GM10847 (cell line): Measurements from ENCODE around the gene SKIL.

Experiments
- POLR2A ChIP-seq: IDR thresholded peaks from 2 replicates; pipeline ENCODE4 v1.6.1; 2011; ENCODE audit not compliant: insufficient read length; ENCODE audit errors: extremely low read depth

The SKIL gene

GRCh38 chr3:170346481-170347392 is 10.8 kb upstream of the SKIL start:
- TF ChIP-seq POLR2A, result no peak

GRCh38 chr3:170350515-170351413 is 6.8 kb upstream of the SKIL start:
- TF ChIP-seq POLR2A, result no peak

- no peak for TF ChIP-seq POLR2A
Observed at GRCh38 chr3:170352936-170353335, 4.6 kb upstream of the SKIL start.

GRCh38 chr3:170353485-170353884 is 4.0 kb upstream of the SKIL start:
- TF ChIP-seq POLR2A, result no peak

- no peak for TF ChIP-seq POLR2A
Observed at GRCh38 chr3:170354760-170355159, 2.8 kb upstream of the SKIL start.

GRCh38 chr3:170355738-170356595 is 1.5 kb upstream of the SKIL start:
- no peak for TF ChIP-seq POLR2A

GRCh38 chr3:170356596-170357175 is 829 bp upstream of the SKIL start:
- TF ChIP-seq POLR2A, result no peak

- no peak for TF ChIP-seq POLR2A
Observed at GRCh38 chr3:170358042-170359010, 811 bp downstream of the SKIL start.

GRCh38 chr3:170359178-170359704 is 1.7 kb downstream of the SKIL start:
- TF ChIP-seq POLR2A, result no peak

GRCh38 chr3:170360466-170360865 is 3.0 kb downstream of the SKIL start:
- TF ChIP-seq POLR2A, result no peak

- no peak for TF ChIP-seq POLR2A
Observed at GRCh38 chr3:170360916-170361315, 3.4 kb downstream of the SKIL start.

GRCh38 chr3:170361711-170362110 is 4.2 kb downstream of the SKIL start:
- no peak for TF ChIP-seq POLR2A

GRCh38 chr3:170363471-170363994 is 6.0 kb downstream of the SKIL start:
- no peak for TF ChIP-seq POLR2A
